Activated T-cell treated with anti-CD3 and anti-CD28 coated beads for 48 hours (primary cell): ENCODE measurements around the gene SLC26A1.
"Not testable (repeated sequence)": the region's sequence is repeated elsewhere in the genome, so short reads cannot be mapped to it uniquely, and the experiment has no call there.

Experiments
- DNase-seq: peaks from one replicate; pipeline ENCODE4 v3.0.0-alpha.2; 2020; ENCODE audit warnings: low read depth

The SLC26A1 gene

DNA sequence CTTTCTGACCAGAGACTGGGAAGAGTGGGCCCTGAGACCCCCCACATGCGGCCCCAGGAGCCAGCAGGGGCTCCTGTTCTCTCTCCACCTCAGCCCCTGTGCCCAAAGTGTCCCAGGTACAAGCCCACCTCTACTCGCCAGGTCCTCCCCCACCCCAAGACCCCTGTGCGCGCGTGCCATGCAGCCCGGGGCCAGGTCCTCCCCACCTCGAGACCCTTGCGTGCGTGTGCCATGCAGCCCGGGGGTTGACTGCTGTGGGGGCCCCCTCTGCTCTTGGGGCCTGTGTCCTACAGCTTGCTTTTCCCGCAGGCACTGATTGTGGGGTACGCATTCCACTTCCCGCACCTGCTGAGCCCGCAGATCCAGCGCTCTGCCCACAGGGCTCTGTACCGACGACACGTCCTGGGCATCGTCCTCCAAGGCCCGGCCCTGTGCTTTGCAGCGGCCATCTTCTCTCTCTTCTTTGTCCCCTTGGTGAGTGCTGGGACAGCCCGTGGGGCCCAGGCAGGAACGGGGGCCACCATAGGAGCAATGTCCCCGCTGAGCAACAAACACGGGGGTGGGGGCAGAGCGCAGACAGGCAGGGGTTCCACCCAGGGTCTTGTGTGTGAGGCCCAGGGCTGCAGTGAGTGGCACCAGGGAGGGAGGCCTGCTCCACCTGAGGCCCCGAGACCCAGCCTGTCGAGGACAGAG lies 40.2 kb downstream of the SLC26A1 start:
- no peak for DNase-seq

DNA sequence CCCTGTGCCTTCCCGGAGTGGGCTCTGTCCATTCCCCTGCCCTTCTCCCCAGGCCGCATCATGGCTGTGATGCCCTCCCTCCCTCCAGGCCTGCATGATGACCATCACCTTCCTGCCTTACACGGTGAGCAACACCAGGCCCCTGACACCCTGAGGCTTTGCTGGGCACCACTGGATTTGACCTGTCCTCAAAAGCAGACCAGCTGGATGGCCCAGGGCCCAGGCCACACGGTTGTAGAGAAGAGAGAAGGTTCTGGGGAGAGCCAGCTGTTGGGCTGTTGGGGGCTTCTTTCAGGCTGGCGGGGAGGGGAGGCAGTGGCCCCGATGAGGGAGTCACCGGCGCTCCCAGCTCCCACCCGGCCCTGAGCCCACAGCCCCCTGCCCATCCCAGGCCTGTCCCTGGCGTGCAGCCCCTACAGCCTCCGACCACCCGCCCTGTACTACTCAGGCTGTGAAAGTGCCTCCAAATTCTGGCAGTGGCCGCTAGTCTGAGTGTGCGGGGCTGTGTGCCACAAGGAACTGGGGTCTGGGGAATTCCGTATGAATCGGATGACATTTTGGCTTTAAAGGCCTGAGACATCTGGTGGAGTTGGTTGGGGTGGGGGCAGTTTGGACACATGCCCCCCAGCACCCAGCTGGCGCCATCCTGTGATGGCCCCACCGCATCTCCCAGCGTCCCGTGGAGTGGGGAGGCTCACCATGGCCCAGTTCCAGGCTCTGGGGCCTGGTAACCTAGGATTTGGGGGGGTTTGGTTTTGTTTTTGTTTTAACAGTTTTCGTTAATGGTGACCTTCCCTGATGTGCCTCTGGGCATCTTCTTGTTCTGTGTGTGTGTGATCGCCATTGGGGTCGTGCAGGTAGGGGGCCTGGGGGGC lies 41.4 kb downstream of the SLC26A1 start:
- DNase-seq = no peak

DNA sequence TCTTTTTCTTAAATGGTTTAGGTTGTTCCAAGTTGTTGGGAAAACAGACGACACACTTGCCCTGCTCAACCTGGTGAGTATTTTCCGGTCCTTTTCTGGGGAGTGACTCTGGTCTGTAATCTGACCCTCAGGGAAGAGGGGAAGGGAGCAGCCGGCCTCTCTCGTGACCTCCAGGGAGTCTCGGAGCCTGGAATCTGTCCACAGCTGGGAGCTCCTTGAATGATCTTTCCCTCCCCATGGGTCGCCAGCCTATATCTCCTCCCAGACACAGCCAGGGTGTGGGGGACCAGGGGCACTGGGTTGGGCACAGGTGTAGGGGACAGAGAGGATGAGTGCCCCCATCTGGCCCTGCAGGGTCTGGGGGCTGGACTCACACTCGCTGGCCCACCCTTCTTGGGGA lies 42.0 kb downstream of the SLC26A1 start:
- DNase-seq = no peak

DNA sequence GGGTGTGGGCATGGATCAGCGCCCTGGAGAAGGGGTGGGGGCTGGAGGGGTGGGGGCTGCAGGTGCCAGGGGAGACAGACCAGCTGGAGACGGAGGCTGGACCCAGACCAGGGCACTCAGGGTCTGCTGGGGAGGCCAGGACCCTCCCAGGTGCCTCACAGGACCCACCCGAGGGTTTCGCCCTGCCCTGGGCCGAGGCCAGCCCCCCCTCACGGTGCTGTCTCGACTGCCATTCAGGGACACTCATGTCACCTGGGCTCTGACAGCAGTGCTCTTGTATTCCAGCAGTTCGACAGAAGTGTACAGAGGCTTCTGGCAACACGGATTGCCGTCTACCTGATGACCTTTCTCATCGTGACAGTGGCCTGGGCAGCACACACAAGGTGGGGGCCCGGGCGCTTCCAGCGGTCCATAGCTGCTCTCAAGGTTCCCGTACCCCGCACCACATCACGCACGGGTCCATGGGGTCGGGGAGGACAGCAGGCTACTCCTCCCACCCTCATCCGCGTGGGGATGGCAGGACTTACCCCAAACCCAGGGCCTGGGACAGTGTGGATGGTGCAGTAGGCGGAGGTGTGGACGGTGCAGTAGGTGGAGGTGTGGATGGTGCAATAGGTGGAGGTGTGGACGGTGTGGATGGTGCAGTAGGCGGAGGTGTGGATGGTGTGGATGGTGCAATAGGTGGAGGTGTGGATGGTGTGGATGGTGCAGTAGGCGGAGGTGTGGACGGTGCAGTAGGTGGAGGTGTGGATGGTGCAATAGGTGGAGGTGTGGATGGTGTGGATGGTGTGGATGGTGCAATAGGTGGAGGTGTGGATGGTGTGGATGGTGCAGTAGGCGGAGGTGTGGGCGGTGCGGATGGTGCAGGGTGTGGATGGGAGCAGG lies 42.8 kb downstream of the SLC26A1 start:
- no peak for DNase-seq

DNA sequence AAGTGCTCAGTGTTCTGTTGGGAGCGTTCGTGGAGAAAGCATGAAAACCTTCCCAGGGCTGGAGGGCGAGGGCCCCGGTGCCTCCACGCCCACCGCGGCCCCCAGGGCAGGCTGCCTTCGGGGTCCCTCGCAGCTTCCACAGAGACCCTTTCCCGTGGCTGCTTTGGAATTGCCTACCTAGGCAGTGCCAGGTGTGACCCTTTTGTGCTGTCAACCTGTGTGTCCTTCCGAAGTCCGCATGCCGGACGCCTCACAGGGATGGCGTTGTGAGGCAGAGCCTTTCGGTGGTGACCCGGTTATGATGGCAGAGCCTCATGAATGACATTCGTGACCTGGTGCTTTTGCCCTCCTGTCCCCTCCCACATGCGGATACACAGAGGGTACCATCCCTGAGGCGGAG lies 43.5 kb downstream of the SLC26A1 start:
- DNase-seq = no peak

DNA sequence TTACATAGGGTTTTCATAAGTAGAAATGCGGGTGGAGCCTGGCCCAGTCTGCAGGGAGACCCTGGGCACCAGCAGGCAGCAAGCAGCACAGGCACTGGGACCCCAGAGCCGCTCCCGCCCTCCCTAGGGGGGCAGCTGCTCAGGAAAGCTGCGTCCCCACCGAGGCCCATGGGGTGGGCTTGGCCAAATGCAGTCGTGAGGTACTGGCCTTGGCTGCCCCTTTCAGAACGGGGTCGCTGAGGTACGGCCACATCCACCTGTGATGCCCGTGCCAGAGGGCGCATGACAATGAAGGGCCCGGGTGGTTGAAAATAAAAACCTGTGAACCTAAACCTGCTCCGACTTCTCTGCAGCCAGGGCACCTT lies 44.3 kb downstream of the SLC26A1 start:
- DNase-seq = no peak

DNA sequence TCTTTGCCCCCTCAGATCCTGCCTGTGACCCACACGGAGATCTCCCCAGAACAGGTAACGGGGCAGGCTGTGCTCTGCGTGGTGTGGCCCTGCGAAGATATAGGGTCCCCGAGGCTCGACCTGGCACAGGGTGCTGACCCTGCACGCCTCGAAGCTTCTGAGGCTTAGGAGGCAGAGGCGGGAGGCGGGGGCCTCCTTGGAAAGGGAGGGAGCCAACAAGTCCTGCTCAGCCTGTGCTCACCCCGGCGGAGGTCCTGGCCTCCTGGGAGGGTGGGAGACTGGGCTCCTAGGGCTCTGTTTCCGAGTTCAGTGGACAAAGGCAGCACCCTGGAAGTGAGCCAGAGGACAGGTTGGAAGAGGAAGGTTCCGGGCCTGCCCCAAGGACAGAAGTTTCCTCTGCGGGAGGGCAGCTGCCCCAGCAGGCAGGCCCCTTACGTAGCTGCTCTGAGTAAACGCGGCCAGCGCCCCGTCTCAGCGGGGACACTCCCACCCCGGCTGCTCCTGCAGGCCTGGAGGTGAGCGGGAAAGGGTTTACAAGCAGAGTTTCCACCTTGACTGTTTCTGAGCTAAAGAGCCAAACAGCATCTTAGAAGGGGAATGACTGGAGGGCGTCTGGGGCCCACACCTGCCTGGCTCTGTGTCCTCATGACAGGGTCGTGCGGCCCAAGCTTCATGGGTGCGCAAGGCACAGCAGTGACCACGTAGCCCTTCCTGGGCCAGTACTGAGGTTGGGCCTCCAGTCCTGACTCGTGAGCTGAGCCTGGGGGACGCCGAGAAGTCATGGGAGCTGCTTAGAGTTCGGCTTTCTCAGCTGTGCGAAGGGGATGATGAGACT lies 44.9 kb downstream of the SLC26A1 start:
- no peak for DNase-seq

DNA sequence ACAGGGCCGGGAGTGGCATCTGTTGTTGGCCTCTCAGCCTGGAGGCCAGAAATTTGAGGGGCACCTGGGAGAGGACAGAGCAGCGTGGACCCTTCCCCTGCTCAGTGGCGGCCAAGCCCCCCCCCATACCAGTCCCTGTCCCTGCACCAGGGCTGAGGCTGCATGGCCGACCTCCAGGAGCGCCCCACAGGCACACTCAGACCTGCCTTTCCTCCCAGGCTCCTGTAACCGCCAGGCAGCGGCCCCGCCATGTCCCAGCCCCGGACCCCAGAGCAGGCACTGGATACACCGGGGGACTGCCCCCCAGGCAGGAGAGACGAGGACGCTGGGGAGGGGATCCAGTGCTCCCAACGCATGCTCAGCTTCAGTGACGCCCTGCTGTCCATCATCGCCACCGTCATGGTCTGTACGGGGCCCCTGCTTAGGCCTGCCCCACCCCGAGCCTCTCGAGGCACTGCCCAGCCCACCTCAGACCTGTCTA lies 45.7 kb downstream of the SLC26A1 start:
- no peak for DNase-seq

DNA sequence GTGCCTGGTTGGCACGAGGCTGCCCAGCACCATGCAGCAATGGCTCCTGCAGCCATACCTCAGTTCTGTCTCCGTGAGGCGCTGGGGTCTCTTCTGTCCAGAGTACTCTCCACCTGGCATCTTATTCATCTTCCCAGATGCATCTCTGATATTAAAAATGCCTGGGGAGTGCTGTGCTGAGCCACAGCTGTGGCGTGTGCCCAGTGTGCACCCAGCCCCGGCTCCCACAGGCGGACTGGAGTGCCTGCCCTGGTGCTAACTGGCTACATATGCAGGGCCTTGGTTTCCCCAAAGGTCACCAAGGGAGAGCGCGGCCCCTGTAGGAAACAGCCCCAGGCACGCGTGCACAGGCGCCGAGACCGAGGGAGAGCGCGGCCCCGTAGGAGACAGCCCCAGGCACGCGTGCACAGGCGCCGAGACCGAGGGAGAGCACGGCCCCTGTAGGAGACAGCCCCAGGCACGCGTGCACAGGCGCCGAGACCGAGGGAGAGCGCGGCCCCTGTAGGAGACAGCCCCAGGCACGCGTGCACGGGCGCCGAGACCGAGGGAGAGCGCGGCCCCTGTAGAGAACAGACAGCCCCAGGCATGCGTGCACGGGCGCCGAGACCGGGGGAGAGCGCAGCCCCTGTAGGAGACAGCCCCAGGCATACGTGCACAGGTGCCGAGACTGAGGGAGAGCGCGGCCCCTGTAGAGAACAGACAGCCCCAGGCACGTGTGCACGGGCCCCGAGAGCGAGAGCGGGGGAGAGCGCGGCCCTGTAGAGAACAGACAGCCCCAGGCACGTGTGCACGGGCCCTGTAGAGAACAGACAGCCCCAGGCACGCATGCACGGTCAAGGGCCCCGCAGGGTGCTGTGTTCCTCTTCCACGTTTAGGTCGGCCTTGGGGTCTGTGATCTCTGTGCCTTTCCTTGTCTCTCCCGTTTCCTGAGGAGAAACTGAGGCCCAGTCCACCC lies 46.4 kb downstream of the SLC26A1 start:
- DNase-seq = no peak

DNA sequence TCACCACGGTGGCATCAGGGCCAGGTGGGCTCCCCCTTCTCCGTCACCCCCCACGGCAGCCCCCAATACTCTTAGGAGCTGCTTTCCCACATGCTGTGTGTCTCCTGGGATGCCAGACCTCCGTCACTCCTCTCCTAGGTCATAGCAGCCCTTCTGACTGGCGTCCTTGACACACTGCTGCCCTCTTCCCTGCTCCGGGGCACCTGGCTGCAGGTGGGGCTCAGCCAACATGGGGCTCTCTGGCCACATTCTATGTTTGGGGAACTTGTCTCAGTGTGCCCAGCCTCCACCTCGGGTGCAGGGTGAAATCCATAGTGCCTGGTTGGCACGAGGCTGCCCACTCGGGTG lies 47.1 kb downstream of the SLC26A1 start:
- no peak for DNase-seq

DNA sequence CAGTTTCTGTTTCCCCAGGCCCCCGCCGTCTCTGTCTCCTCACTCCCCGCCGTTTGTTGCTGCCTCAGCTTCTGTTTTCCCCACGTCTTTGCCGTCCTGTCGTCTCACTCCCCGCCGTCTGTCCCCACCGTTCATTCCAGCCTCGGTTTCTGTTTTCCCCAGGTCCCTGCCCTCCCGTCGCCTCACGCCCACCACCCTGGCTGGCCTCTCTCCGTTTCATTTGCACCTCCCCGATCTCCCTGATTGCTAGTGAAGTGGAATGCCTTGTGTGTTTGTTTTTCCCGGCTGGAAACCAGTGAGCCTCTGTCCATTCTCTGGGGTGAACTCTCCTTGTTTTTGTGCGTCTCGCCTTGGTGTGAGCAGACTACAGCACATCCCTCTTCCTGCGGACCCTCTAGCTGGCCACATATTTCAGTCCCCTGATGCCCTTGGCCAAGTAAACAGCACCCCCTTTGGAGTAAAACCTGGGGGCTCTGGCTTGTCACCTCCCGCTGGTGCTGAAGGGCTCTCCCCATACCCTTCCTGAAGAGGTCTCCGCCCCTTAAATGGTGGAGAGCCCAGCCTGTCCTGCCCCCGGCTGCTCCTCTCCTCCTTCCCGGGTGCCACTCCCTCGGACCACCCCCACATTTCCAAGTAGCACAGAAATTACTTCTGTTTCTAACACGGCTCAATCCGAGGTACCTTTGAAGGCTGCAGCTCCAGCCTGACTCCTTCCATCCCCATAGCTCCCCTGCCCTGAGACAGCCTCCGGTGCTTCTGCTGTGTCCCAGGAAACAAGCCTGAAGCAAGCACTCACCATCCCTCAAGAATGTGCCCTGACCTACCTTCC lies 47.7 kb downstream of the SLC26A1 start:
- DNase-seq = no peak

DNA sequence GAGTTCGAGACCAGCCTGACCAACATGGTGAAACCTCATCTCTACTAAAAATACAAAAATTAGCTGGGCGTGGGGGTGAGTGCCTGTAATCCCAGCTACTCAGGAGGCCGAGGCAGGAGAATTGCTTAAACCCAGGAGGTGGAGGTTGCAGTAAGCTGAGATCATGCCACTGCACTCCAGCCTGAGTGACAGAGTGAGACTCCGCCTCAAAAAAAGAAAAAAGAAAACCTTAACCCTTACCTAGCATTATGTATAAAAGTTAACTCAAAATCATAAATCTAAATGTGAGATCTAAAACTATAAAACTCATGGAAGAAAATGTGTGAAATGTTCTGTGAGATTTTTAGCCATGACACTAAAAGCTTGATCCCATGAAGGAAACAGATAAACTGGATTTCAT lies 53.7 kb downstream of the SLC26A1 start:
- not testable (repeated sequence) for DNase-seq
